Upper lobe of right lung (tissue), 1 donor: Measurements from ENCODE around the gene MSN. TPM values are rescaled to one million over a fixed set of nuclear protein-coding genes. Genes with fewer than 3 reads are reported as not detected.

Source experiments
- ATAC-seq: fragments of 200-7000 bp; cut with Tn5 transposase; one replicate; pipeline ENCODE4 v1.9.1; 2020; ENCODE audit warnings: mild to moderate bottlenecking, moderate library complexity
- DNase-seq: peaks from one replicate; pipeline ENCODE4 v3.0.0-alpha.2; 2020
- H3K27ac ChIP-seq: fragments of 200-600 bp; one replicate; pipeline ENCODE4 v1.8.0; 2022
- H3K27me3 ChIP-seq: fragments of 200-600 bp; one replicate; pipeline ENCODE4 v1.8.0; 2022; ENCODE audit warnings: mild to moderate bottlenecking
- H3K36me3 ChIP-seq: fragments of 200-600 bp; one replicate; pipeline ENCODE4 v1.8.0; 2022
- H3K4me1 ChIP-seq: fragments of 200-600 bp; one replicate; pipeline ENCODE4 v1.8.0; 2022
- H3K4me3 ChIP-seq: fragments of 200-600 bp; one replicate; pipeline ENCODE4 v1.8.0; 2022; ENCODE audit warnings: mild to moderate bottlenecking
- H3K9me3 ChIP-seq: fragments of 200-600 bp; one replicate; pipeline ENCODE4 v1.8.0; 2022
- CTCF ChIP-seq: fragments of 200-600 bp; IDR thresholded peaks from one replicate; pipeline ENCODE4 v1.8.0; 2022; ENCODE audit warnings: antibody characterized with exemption
- intact Hi-C: fragments of 100-400 bp; cut with DNase I; formaldehyde crosslinking; loops from one replicate; pipeline ENCODE4 v1.11.0; 2022
- total RNA-seq: library from RNA; stranded (reverse); fragmentation: NEBNext Ultra II Directional; extraction: Animal tissue kit (Norgen Biotek cat#: 25700); gene quantifications from one replicate; pipeline ENCODE4 v1.2.1, GENCODE V29; 2021
- donor health status: DM: no; HTN: yes; CAD: no; lungs with severe emphysema.

Gene MSN
- total RNA-seq, 1 donor from 2014 or later = 462 TPM

GRCh38 chrX:65668377-65669310 lies 1.2 kb downstream of the MSN start:
- no peaks in the 10 kb centered on the region for H3K36me3 ChIP-seq
- ATAC-seq (peak; percentile 84), DNase-seq (peak; percentile 76)
- peaks cover 18% of the 10 kb centered on the region for H3K4me1 ChIP-seq
- H3K4me3 ChIP-seq = peak overlapping the region; percentile 69
- H3K27ac ChIP-seq = peak overlapping the region; percentile 93
- intact Hi-C loops = no loop called here
- H3K9me3 ChIP-seq = no peaks in the 10 kb centered on the region
- TF ChIP-seq CTCF = no peak
- no peaks in the 10 kb centered on the region for H3K27me3 ChIP-seq

- peaks cover 40% of the 10 kb centered on the region for H3K4me1 ChIP-seq
- peak overlapping the region; percentile 69 for H3K4me3 ChIP-seq
- no peaks in the 10 kb centered on the region for H3K9me3 ChIP-seq
- ATAC-seq (peak; percentile 15), DNase-seq (no peak)
- peak overlapping the region; percentile 93 for H3K27ac ChIP-seq
- intact Hi-C loops = no loop called here
- H3K27me3 ChIP-seq = no peaks in the 10 kb centered on the region
- no peaks in the 10 kb centered on the region for H3K36me3 ChIP-seq
- TF ChIP-seq CTCF = no peak
Observed at GRCh38 chrX:65671286-65671685, 3.8 kb downstream of the MSN start.

- no peaks in the 10 kb centered on the region for H3K27me3 ChIP-seq
- no peak for TF ChIP-seq CTCF
- H3K4me1 ChIP-seq = peaks cover 47% of the 10 kb centered on the region
- H3K27ac ChIP-seq = peak overlapping the region; percentile 93
- intact Hi-C loops = no loop called here
- H3K36me3 ChIP-seq = no peaks in the 10 kb centered on the region
- H3K9me3 ChIP-seq = no peaks in the 10 kb centered on the region
- DNase-seq (no peak), ATAC-seq (no peak)
- H3K4me3 ChIP-seq = peak overlapping the region; percentile 69
Observed at GRCh38 chrX:65671966-65672365, 4.5 kb downstream of the MSN start.

GRCh38 chrX:65673857-65674203 lies 6.4 kb downstream of the MSN start:
- ATAC-seq = no peak
- peak overlapping the region; percentile 14 for H3K4me3 ChIP-seq
- intact Hi-C loops = no loop called here
- no peak for TF ChIP-seq CTCF
- H3K9me3 ChIP-seq = no peaks in the 10 kb centered on the region
- H3K36me3 ChIP-seq = no peaks in the 10 kb centered on the region
- H3K27ac ChIP-seq = peak overlapping the region; percentile 51
- H3K27me3 ChIP-seq = no peaks in the 10 kb centered on the region
- H3K4me1 ChIP-seq = peaks cover 65% of the 10 kb centered on the region
- DNase-seq = no peak

- H3K9me3 ChIP-seq = no peaks in the 10 kb centered on the region
- H3K27me3 ChIP-seq = no peaks in the 10 kb centered on the region
- intact Hi-C loops = no loop called here
- no peaks in the 10 kb centered on the region for H3K36me3 ChIP-seq
- peak overlapping the region; percentile 14 for H3K4me3 ChIP-seq
- H3K27ac ChIP-seq = peak overlapping the region; percentile 51
- TF ChIP-seq CTCF = no peak
- peaks cover 70% of the 10 kb centered on the region for H3K4me1 ChIP-seq
- ATAC-seq = peak; percentile 52
- DNase-seq = no peak
Observed at GRCh38 chrX:65674204-65674893, 6.9 kb downstream of the MSN start.
